HepG2 (cell line): Measurements from ENCODE around the gene PLEKHA3. TPM values are rescaled to one million over a fixed set of nuclear protein-coding genes. Genes with fewer than 3 reads are reported as not detected.

Source experiments
- BORCS8-MEF2B ChIP-seq: sonication (generic); formaldehyde crosslinking; IDR thresholded peaks from 2 replicates; pipeline ENCODE4 v1.8.0; 2022; ENCODE audit warnings: mild to moderate bottlenecking, missing genetic modification reagents
- CBFB ChIP-seq: sonication (generic); formaldehyde crosslinking; IDR thresholded peaks from 2 replicates; pipeline ENCODE4 v1.4.0; 2020; ENCODE audit warnings: missing genetic modification reagents
- CEBPB ChIP-seq: IDR thresholded peaks from 2 replicates; pipeline ENCODE4 v1.6.1; 2011; ENCODE audit warnings: low read depth, low read length, improper control_type of control experiment, borderline replicate concordance
- HNRNPL ChIP-seq: fragments of 200-400 bp; formaldehyde crosslinking; IDR thresholded peaks from 2 replicates; pipeline ENCODE4 v1.6.1; 2017; ENCODE audit warnings: mild to moderate bottlenecking, low read depth, low read length
- HNRNPLL ChIP-seq: fragments of 200-400 bp; formaldehyde crosslinking; IDR thresholded peaks from 2 replicates; pipeline ENCODE4 v1.6.1; 2017; ENCODE audit warnings: mild to moderate bottlenecking, low read depth, low read length; ENCODE audit not compliant: poor library complexity, severe bottlenecking
- SP4 ChIP-seq: sonication (generic); formaldehyde crosslinking; IDR thresholded peaks from 2 replicates; pipeline ENCODE4 v1.8.1; 2023; ENCODE audit warnings: mild to moderate bottlenecking, missing genetic modification reagents
- TP53 ChIP-seq: sonication (generic); formaldehyde crosslinking; conservative IDR thresholded peaks from 2 replicates; pipeline ENCODE4 v1.4.0; 2020; ENCODE audit warnings: missing genetic modification reagents
- ZNF17 ChIP-seq: sonication (generic); formaldehyde crosslinking; IDR thresholded peaks from 2 replicates; pipeline ENCODE4 v1.5.0; 2020; ENCODE audit warnings: mild to moderate bottlenecking, missing genetic modification reagents
- ZNF282 ChIP-seq: fragments of 450-650 bp; IDR thresholded peaks from 2 replicates; pipeline ENCODE4 v1.6.1; 2018; ENCODE audit not compliant: partially characterized antibody
- ZNF616 ChIP-seq: sonication (generic); formaldehyde crosslinking; IDR thresholded peaks from 2 replicates; pipeline ENCODE4 v1.5.0; 2020; ENCODE audit warnings: low read depth, mild to moderate bottlenecking, missing genetic modification reagents
- ZNF629 ChIP-seq: sonication (generic); formaldehyde crosslinking; conservative IDR thresholded peaks from 2 replicates; pipeline ENCODE4 v1.5.0; 2020; ENCODE audit warnings: missing genetic modification reagents
- ZNF678 ChIP-seq: sonication (generic); formaldehyde crosslinking; IDR thresholded peaks from 2 replicates; pipeline ENCODE4 v1.4.0; 2020; ENCODE audit warnings: mild to moderate bottlenecking, missing genetic modification reagents
- ZNF75D ChIP-seq: sonication (generic); formaldehyde crosslinking; IDR thresholded peaks from 2 replicates; pipeline ENCODE4 v1.8.1; 2023; ENCODE audit warnings: missing genetic modification reagents, mild to moderate bottlenecking, borderline replicate concordance
- ZZZ3 ChIP-seq: sonication (generic); formaldehyde crosslinking; IDR thresholded peaks from 2 replicates; pipeline ENCODE4 v1.4.0; 2020; ENCODE audit warnings: missing genetic modification reagents, mild to moderate bottlenecking, borderline replicate concordance
- polyA plus RNA-seq, 8 experiments: library from polyadenylated mRNA; depleted of rRNA in 3 of 8; stranded (reverse) in 7 of 8; unstranded in 1 of 8; fragments of >200 nt; fragmentation: Illumina TruSeq in 4 of 8; extraction: Trizol in 4 of 8; gene quantifications; 2 replicates each; pipeline versions ENCODE4 v1.2.1 to v1.2.3, GENCODE V29; 2011 to 2016; ENCODE audit warnings: low read depth in 4 of 8, missing spikeins in 1 of 8, mixed read lengths in 1 of 8; ENCODE audit not compliant: insufficient read depth in 1 of 8
- total RNA-seq, 5 experiments: library from RNA; depleted of rRNA; stranded (reverse); fragments of >200 nt; fragmentation: Illumina TruSeq; extraction: Trizol; gene quantifications; 2 replicates each; pipeline ENCODE4 v1.2.3, GENCODE V29; 2016; ENCODE audit warnings: low read depth in 1 of 5
- TF ChIP-seq, protein P1 (sequence below): sonication (generic); formaldehyde crosslinking; IDR thresholded peaks from 2 replicates; pipeline ENCODE4 v1.5.0; 2020; ENCODE audit warnings: mild to moderate bottlenecking, low read depth, missing genetic modification reagents, borderline replicate concordance
- TF ChIP-seq, protein P2 (sequence below): sonication (generic); formaldehyde crosslinking; IDR thresholded peaks from 2 replicates; pipeline ENCODE4 v1.4.0; 2020; ENCODE audit warnings: missing genetic modification reagents; ENCODE audit errors: not compliant biosample characterization
- TF ChIP-seq, protein P3 (sequence below): IDR thresholded peaks from 2 replicates; pipeline ENCODE4 v1.6.1; 2018; ENCODE audit warnings: missing genetic modification reagents, mild to moderate bottlenecking, missing compliant biosample characterization
- TF ChIP-seq, protein P4 (sequence below): sonication (generic); formaldehyde crosslinking; IDR thresholded peaks from 2 replicates; pipeline ENCODE4 v1.4.0; 2020; ENCODE audit warnings: missing genetic modification reagents, mild to moderate bottlenecking, borderline replicate concordance
- TF ChIP-seq, protein P5 (sequence below): sonication (generic); formaldehyde crosslinking; IDR thresholded peaks from 2 replicates; pipeline ENCODE4 v1.4.0; 2020; ENCODE audit warnings: mild to moderate bottlenecking, missing genetic modification reagents
- TF ChIP-seq, protein P6 (sequence below): fragments of 450-650 bp; IDR thresholded peaks from 2 replicates; pipeline ENCODE4 v1.6.1; 2016

PLEKHA3 gene
- total and polyA plus RNA-seq, 2 of the 13 experiments (the other 11 are each of a cell fraction or from before 2014, with no cell fraction given): 11.7 to 23.1 TPM

DNA sequence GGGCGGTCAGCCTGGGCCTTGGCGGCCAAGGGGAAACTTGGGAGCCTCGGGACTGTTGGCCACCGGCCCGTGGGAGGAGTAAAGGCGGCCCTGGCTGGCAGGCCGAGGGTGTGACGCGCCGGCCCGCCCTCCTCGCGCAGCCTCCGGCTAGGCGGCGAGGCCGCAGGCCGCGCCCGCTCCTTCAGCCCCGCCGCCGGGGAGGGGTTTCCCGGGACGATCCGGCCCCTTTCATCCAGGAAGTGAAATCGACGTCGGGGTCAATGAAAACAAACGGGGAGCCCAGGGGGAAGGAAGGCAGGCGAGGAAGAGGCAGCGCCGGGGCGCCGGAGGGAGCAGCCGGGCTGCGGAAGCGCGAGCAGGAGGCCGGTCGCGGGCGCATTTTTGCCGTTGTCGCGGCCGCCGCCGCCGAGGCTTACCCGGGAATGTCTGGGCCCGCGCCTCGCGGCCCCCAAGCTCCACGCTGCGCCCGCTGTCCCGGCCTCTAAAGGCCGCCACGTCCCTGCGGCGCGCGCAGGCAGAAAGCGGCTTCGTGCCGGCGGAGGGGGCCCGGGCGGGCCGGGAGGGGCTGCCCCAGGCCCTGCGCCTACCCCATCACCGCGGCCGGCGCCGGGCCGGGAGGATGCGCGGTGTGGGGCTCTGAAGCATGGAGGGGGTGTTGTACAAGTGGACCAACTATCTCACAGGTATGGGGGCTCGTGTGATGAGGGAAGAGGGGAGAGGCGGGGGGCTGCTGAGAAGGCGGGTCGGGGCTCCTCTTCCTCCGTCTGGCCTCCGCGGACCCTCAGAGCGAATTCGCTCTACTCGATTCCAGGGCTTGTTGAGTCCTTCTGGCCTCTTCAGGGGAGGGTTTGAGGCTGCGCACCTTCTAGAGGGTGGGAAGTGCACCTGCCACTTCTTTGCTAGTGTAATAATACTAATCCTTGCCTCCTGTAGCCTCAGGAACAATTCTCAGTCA is at the start of gene PLEKHA3 (continued):
- TF ChIP-seq ZZZ3 (CRISPR knock-in tag) (no peak; the same call in 1 of the 2 replicates), SP4 (CRISPR knock-in tag) (peak; percentile 81), ZNF282 (no peak), TP53 (CRISPR knock-in tag) (no peak), ZNF616 (CRISPR knock-in tag) (no peak; the same call in 1 of the 2 replicates), CEBPB (no peak), ZNF75D (CRISPR knock-in tag) (no peak), ZNF678 (no peak), ZNF629 (CRISPR knock-in tag) (0 out of 2 replicates have a peak, but pooled peaks have one; percentile 17), CBFB (CRISPR knock-in tag) (no peak; the same call in 1 of the 2 replicates), HNRNPLL (peak; percentile 88), HNRNPL (no peak), ZNF17 (CRISPR knock-in tag) (no peak), BORCS8-MEF2B (CRISPR knock-in tag) (peak; percentile 61; the same call in 1 of the 2 replicates)
- TF ChIP-seq, protein P1, sequence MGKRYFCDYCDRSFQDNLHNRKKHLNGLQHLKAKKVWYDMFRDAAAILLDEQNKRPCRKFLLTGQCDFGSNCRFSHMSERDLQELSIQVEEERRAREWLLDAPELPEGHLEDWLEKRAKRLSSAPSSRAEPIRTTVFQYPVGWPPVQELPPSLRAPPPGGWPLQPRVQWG (CRISPR knock-in tag): no peak
- TF ChIP-seq, protein P2, sequence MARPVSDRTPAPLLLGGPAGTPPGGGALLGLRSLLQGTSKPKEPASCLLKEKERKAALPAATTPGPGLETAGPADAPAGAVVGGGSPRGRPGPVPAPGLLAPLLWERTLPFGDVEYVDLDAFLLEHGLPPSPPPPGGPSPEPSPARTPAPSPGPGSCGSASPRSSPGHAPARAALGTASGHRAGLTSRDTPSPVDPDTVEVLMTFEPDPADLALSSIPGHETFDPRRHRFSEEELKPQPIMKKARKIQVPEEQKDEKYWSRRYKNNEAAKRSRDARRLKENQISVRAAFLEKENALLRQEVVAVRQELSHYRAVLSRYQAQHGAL (CRISPR knock-in tag): no peak
- TF ChIP-seq, protein P3, sequence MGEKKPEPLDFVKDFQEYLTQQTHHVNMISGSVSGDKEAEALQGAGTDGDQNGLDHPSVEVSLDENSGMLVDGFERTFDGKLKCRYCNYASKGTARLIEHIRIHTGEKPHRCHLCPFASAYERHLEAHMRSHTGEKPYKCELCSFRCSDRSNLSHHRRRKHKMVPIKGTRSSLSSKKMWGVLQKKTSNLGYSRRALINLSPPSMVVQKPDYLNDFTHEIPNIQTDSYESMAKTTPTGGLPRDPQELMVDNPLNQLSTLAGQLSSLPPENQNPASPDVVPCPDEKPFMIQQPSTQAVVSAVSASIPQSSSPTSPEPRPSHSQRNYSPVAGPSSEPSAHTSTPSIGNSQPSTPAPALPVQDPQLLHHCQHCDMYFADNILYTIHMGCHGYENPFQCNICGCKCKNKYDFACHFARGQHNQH (CRISPR knock-in tag): peak; percentile 69; the same call in 1 of the 2 replicates
- TF ChIP-seq, protein P4, sequence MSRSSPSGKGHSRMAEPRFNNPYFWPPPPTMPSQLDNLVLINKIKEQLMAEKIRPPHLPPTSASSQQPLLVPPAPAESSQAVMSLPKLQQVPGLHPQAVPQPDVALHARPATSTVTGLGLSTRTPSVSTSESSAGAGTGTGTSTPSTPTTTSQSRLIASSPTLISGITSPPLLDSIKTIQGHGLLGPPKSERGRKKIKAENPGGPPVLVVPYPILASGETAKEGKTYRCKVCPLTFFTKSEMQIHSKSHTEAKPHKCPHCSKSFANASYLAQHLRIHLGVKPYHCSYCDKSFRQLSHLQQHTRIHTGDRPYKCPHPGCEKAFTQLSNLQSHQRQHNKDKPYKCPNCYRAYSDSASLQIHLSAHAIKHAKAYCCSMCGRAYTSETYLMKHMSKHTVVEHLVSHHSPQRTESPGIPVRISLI: no peak
- TF ChIP-seq, protein P5, sequence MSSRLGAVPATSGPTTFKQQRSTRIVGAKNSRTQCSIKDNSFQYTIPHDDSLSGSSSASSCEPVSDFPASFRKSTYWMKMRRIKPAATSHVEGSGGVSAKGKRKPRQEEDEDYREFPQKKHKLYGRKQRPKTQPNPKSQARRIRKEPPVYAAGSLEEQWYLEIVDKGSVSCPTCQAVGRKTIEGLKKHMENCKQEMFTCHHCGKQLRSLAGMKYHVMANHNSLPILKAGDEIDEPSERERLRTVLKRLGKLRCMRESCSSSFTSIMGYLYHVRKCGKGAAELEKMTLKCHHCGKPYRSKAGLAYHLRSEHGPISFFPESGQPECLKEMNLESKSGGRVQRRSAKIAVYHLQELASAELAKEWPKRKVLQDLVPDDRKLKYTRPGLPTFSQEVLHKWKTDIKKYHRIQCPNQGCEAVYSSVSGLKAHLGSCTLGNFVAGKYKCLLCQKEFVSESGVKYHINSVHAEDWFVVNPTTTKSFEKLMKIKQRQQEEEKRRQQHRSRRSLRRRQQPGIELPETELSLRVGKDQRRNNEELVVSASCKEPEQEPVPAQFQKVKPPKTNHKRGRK (CRISPR knock-in tag): no peak
- TF ChIP-seq, protein P6, sequence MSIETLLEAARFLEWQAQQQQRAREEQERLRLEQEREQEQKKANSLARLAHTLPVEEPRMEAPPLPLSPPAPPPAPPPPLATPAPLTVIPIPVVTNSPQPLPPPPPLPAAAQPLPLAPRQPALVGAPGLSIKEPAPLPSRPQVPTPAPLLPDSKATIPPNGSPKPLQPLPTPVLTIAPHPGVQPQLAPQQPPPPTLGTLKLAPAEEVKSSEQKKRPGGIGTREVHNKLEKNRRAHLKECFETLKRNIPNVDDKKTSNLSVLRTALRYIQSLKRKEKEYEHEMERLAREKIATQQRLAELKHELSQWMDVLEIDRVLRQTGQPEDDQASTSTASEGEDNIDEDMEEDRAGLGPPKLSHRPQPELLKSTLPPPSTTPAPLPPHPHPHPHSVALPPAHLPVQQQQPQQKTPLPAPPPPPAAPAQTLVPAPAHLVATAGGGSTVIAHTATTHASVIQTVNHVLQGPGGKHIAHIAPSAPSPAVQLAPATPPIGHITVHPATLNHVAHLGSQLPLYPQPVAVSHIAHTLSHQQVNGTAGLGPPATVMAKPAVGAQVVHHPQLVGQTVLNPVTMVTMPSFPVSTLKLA: no peak
